GM21786 (cell line): ENCODE results near the gene KRTAP19-1.
"Not testable (repeated sequence)": the region's sequence is repeated elsewhere in the genome, so short reads cannot be mapped to it uniquely, and the experiment has no call there.

ENCODE experiments used
- ATAC-seq: cut with Tn5 transposase; IDR thresholded peaks from one replicate; pipeline ENCODE4 v1.9.1; 2021; ENCODE audit not compliant: unreplicated experiment

The KRTAP19-1 gene

DNA sequence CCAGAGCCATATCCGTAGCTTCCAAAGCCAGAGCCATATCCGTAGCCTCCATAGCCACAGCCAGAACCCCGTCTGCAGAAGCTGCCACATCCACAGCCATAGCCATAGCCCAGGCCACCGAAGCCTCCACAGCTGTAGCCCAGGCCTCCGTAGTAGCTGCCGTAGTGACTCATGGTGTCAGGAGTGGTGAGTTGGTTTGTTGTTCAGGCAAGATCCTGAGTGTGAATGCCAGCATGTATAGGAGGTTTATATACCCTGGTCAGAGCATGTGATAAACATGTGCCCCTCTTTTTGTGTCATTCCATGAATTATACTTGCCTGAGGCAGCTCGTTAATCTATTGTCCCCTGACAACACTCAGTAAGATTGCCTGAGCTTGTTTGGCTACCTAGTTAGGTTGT is at the start of gene KRTAP19-1:
Gene KRTAP19-1, minus strand, starts transcription at position 223 of the 400 bp plus-strand sequence. Its CDS starts 50 bp downstream, at position 173.
- no peak for ATAC-seq

DNA sequence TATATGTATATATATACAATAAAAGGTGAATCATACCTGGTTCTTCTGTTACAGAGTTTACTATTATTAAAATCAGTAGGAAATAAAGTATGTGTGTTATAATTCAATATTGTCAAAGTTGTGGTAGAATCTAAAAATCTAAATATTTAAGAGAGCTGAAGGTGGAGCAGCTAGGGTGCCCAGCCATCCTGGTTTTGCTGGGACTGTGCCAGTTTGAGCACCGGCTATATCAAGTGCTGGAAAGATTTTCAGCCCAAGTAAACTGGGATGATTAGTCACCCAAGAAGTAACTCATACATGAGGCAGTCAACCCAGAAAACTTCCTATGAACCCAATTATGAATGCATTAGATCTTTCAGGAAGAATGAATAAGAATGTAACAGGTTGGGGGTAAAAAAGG is 38.7 kb upstream of the KRTAP19-1 start:
- no peak for ATAC-seq

DNA sequence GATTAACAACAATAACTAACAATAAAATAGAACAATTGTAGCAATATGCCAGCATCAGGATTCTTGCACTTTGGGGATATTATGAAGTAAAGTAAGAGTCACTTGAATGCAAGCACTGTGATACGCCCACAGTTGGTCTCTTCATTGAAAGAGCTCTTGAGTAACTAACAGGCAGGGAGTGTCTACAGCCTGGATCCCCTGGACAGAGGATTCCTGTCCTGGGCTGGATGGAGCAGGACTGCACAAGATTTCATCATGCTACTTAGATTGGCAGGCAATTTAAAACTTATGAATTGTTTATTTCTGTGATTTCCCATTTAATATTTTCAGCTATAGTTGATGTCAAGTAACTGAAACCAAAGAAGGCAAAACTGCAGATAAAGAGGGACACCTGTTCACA is 35.5 kb upstream of the KRTAP19-1 start:
- no peak for ATAC-seq

DNA sequence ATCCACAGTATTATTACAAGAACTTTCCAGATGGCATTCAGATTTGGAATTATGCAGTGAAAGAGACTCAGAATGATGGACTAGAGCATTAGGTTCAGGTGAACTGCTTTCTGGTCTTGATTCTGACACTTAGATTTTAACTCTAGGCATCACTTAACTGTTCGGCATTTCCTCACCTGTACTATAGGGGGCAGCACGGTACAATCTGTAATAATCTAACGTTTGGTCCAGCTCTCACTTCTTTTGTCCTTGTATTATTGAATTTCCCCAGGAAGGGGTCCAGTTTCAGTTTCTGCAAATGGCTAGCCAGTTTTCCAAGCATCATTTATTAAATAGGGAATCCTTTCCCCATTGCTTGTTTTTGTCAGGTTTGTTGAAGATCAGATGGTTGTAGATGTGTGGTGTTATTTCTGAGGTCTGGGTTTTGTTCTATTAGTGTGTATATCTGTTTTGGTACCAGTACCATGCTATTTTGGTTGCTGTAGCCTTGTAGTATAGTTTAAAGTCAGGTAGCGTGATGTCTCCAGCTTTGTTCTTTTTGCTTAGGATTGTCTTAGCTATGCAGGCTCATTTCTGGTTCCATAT is 25.5 kb upstream of the KRTAP19-1 start:
- not testable (repeated sequence) for ATAC-seq

DNA sequence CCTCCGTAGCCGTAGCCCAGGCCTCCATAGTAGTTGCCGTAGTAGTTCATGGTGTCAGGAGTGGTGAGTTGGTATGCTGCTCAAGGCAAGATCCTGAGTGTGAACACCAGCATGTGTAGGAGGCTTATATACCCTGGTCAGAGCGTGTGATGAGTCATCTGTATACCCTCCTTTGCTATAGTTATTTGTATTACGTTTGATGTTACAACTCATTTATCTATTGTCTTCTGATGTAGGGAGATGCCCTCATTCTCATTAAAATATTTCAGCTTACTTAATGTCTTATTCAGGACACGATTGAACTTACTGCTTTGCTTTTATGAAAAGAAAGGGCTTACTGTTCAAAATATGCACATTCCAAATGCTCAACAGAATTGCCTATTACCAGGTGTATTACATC is 21.9 kb upstream of the KRTAP19-1 start, which contains the start of gene KRTAP19-5:
Gene KRTAP19-5, minus strand, starts transcription at position 101 of the 400 bp plus-strand sequence. Its CDS starts 51 bp downstream, at position 50.
- ATAC-seq: no peak

DNA sequence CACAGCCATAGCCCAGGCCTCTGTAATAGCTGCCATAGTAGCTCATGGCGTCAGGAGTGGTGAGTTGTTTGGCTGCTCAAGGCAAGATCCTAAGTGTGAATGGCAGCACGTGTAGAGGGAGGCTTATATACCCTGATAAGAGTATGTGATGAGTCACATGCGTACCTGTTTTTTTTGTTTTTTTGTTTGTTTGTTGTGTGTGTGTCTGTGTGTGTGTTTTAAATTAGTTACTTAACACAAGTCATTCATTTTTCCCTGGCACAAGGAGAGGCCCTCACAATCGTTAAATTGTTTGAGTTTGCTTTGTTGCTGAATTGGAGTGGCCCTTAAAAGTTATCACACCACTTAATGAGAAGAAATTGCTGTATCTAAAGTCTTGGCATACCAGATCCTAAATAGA is 16.9 kb upstream of the KRTAP19-1 start, which contains the start of gene KRTAP19-4:
Gene KRTAP19-4, minus strand, starts transcription at position 101 of the 400 bp plus-strand sequence. Its CDS starts 55 bp downstream, at position 46.
- no peak for ATAC-seq

DNA sequence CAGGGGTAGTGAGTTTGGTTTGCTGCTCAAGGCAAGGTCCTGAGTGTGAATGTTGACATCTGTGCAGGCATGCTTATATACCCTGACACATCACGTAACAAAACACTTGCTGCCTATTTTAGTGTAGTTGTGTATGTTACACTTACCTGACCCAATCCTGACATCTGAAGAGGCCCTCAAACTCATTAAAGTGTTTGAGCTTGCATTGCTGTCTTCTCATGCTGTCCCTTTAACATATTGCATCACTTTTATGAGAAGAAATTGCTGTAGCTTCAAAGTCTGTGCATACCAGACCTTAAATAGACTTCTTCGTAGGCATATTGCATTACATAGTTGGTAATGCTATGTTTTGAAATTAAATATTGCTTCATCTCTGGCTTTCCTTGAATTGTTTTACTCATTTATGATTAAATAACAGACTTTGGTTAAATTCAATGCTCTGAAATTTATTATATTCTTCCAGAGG is 11.8 kb upstream of the KRTAP19-1 start, which contains the start of gene KRTAP19-3:
Gene KRTAP19-3, minus strand, starts transcription at position 51 of the 466 bp plus-strand sequence. CDS start 56 bp downstream, outside the sequence.
- ATAC-seq: no peak

DNA sequence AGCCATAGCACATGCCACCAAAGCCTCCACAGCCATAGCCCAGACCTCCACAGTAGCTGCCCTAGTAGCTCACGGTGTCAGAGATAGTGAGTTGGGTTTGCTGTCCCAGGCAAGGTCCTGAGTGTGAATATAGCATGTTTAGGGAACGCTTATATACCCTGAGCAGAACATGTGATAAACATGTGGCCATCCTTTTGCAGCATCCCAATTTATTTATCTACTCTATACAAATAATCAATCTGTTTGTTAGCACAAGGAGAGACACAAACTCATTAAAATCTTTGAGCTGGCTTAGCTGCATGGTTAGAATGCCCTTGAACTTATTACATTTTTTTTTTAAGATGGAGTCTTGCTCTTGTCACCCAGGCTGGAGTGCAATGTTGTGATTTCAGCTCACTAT is 7.2 kb upstream of the KRTAP19-1 start, which contains the start of gene KRTAP19-2:
Gene KRTAP19-2, minus strand, starts transcription at position 101 of the 400 bp plus-strand sequence. Its CDS starts 88 bp downstream, at position 13.
- ATAC-seq: no peak

DNA sequence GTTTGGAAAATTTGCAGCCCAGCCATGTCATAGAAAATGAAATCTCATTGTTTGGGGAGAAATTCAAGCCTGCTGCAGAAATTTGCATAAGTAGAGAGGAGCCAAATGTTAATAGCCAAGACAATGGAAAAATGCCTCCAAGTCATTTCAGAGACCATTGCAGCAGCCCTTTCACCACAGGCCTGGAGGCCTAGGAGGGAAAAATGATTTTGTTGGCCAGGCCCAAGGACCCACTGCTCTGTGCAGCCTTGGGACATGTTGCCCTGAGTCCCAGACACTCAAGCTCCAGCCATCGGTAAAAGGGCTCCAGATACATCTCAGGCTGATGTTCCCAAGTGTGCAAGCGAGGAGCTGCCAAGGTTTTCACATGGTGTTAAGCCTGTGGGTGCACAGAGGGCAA is 6.0 kb upstream of the KRTAP19-1 start:
- no peak for ATAC-seq

DNA sequence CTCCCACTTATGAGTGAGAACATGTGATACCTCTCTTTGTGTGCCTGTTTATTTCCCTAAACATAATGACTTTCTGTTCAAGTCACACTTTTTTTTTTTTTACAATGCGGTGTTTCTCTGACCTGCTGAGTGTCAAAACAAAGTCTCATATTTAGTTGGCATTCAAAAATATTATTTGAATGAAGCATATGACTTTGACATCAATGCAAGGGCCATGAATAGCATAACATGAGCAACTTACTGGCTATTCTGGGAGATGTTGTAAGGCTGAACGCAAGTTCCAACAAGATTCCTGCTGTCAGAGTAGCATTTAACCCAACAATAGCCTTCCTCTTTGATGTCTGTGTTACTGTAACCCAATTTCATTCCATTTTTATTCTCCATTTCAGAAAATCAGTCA is 2.0 kb upstream of the KRTAP19-1 start:
- no peak for ATAC-seq

DNA sequence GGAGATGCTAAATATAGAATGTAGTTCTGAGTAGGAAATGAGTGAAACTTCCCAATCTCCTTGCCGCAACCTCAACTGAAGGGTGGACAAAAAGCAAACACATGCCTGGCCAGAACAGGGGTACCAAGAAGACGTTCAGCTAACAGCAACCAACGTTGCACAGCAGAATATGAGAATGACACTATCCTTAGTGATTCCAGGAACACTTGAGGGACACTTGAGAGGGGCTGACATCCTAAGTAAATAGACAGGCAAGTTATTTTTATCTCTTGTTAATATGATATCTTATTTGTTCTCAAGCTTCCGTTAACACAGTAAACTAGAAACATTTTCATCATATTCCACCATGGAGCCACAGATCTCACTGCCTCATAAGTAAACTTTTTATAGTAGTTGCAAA is 908 bp downstream of the KRTAP19-1 start:
- no peak for ATAC-seq

DNA sequence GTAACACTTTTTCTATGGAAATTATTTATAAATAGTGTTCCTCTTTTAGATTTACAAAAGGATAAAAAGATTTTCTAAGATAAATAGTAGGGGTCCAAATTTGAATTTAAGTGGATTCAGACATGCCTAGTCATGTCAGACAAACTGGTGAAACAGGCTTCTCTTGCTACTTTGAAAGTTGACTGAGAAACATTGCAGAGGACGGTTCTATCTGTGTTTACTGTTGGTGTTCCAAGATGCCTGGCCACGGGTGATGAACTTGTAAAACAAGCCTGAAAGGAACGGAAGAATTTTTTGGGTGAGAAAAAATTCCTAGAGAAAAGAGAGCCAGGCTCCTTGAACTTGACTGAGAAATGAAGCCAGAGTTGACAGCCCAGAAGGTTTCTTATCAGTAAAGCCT is 2.2 kb downstream of the KRTAP19-1 start:
- ATAC-seq: no peak

DNA sequence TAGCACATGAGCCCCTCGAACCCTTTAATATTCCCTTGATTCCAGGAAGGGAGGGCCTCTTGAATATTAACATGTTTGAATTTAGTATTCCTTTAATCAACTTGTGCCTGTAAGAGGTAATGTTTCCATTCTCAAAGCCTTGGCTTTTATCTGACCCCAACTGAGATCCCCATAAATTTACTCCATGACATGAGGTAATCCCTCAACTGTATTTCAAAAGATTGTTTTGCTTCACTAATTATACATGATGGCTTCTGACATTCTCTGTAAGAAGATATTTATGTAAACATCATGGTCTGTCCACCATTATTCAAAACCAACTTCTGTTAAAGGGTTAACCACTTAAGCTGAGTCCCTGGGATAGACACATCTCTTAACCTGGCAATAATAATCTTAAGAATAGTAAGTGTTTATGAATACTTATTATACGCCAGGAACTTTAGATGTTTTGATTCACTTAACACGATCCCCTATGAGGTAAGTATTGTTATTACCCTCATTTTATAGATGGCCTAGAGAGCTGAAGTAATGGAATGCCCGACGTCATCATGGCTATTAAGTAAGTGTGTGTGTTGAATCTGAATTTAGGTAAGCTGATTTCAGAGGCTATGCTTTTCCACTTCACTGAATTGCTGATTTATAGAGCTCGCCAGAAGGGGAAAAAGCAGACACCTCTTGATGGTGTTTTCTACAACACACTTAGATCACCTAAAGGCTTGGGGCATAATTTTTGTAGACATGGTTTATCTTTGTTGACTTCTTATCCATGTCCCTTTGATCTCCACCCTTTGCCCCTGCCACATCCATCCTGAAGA is 11.1 kb downstream of the KRTAP19-1 start:
- ATAC-seq: no peak

DNA sequence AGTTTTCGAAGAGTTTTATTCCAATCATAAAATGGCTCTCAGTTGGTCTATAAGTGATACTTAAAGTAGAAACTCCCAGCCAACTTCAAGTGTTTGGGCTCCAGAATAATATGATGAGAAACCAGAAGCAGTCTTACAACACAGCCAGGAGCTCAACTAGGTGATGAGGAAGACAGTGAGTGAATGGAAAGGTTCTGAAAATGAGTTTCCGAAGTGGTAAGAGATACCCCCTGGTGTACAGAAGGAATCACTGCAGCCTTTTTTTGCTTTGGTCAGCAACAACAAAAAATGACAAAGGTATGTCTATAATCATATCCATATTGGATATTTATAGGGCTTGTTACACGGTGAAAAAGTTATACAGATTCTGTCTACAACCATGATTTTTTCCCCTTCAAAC is 16.5 kb downstream of the KRTAP19-1 start:
- no peak for ATAC-seq

DNA sequence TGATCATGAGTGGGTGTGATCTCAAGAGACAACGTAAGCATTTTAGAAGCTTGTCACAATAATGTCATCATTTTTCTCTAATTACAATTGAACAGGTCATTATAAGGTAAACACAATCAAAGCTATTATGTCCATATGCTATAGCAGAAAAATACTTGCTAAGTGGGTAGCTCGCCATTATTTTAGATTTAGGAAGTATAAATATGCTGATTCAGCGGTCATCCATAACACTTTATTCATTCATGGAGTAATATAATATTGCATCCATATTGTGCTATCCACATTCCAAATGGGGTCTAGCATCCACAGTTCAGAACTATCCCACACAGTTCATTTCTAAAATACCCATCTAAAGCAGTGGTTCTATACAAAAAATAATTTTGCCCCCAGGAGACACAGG is 31.7 kb downstream of the KRTAP19-1 start:
- ATAC-seq: no peak

DNA sequence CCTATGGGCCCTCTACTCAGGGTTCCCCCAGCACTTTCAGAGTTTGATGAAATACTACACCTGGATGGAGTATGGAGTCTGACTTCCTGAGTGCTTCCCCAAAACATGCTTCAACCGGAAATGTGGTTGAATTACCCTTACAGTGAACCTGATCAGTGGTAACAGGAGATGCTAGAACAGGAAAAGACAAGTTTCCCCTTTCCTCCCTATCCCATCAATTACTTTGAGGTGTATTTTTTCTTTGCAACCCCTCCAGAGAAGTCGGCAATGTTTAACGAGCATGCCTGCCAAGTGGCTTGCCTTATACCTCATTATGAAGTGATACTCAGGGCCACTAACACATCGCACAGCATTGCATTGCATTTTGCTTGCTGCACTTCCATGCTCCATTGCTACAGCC is 33.1 kb downstream of the KRTAP19-1 start:
- no peak for ATAC-seq

DNA sequence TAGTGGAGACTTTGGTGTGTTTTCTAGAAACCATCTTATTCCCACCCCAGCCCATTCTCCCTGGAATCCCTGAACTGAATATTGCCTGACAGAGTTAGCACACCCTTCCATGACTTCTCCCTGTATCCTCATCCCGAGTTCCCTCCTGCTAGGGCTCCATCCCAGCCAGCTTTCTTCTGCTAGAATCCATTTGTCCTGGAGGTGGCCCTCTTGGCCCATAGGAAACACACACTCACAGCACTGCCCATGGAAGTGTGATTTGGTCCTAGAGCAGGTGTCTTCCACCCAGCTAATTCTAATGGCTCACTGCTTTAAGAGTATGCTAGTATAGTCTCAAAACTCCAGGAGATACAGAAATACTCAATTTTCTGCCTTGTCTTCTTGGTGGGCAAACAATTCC is 36.0 kb downstream of the KRTAP19-1 start:
- no peak for ATAC-seq

DNA sequence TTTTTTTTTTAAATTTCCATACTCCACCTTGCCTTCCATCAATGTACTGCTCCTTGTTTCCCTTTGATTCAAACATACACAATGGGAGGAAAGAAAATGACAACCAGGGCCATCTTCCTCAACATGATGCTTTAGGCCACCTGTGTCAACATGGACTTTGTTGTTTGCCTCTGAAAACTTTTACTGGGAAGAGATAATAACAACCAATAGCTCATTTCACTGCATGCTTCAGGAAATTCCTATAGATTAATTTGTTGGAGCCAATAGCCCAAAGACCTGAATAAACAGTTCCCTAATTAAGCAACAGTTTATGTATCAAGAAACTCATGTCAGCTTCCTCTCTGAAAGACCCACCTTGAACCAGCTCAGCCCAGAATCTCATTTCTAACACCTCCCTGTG is 36.9 kb downstream of the KRTAP19-1 start:
- no peak for ATAC-seq

DNA sequence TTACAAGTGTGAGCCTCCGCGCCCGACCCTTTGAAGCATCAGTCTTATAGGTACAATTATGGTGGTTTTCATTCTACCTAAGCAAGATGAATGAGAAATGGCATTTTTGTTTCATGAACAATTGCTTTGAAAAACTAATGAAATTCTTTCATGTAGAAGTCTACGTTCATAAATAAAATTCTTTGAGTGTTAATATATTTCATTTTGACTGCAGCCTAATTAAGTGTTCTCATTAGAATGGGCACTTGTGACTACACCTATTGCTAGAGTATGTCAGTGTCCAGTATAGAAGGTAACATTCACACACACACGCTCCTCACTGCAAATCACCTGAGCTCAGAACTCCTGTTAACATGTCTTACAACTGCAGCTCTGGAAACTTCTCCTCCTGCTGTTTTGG is 40.2 kb downstream of the KRTAP19-1 start, which contains the start of gene KRTAP15-1:
Gene KRTAP15-1, plus strand, starts transcription at position 301 of the 400 bp plus-strand sequence. Its CDS starts 53 bp downstream, at position 354.
- no peak for ATAC-seq

DNA sequence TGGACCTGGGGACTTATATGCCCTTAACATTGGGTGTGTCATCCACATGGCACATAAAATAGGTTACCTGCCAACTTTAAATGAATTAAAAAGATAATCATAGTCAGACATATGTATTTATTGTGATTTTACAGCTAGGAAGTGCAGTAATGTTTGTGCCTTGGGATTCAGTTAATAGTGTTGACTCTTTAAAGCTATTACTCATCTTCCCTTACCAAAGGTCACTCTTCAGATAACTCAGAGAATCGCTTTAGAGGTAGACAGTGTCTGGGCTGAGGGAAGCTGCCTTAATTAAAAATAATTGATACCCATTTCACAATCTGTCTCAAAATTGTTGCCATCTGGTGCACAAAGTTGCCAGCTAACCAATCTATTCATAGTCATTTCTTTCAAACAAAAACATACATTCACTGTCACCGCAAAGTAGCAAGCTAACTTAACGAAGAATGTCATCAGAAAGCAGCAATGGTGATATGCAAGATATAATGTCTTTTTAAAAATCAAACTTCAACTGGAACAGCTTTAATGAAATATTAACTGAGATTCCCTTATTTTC is 43.1 kb downstream of the KRTAP19-1 start:
- ATAC-seq: no peak

DNA sequence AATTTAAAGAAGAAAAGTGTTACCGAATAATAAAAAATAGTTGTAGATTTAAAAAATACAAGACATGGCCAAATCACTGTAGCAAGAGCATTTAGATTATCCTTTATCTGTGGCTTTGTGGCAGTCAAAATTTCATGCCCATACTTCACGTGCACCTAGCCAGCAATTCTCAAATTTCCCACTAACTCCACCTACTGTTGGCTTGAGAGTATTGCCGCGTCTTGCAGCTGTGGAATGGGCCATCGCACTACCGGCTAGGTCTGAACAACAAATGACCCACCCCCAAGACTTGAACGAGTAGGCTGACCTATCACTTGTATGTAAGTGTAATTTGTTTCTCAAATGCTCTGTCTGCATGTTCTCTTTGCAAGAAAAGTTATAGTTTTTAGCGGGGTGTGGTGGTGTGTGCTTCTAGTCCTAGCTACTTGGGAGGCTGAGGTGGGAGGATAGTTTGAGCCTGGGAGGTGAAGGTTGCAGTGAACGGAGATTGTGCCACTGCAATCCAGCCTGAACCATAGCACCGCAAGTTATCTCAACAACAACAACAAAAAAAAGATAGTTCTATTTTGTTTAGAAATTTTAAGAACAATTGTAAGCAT is 46.0 kb downstream of the KRTAP19-1 start:
- ATAC-seq: no peak
